HG03097 (cell line): ENCODE data around the gene PAPSS2.
"Not testable (repeated sequence)": the region's sequence is repeated elsewhere in the genome, so short reads cannot be mapped to it uniquely, and the experiment has no call there.

ENCODE experiments used
- ATAC-seq: cut with Tn5 transposase; IDR thresholded peaks from one replicate; pipeline ENCODE4 v1.9.1; 2021; ENCODE audit not compliant: unreplicated experiment, low FRiP score

The PAPSS2 gene

GRCh38 chr10:87659571-87660483 is at the start of gene PAPSS2:
PAPSS2 (plus strand) TSS chr10:87659878; CDS start chr10:87659982, 104 bp downstream.
- no peak for ATAC-seq

- ATAC-seq = not testable (repeated sequence)
These were observed 48.3 kb upstream of the PAPSS2 start for GRCh38 chr10:87611341-87611740.

GRCh38 chr10:87612115-87612514 is 47.6 kb upstream of the PAPSS2 start:
- ATAC-seq = no peak

- no peak for ATAC-seq
These were observed 45.9 kb upstream of the PAPSS2 start for GRCh38 chr10:87613751-87614150.

- no peak for ATAC-seq
These were observed 43.8 kb upstream of the PAPSS2 start for GRCh38 chr10:87615856-87616255.

GRCh38 chr10:87617503-87617902 is 42.2 kb upstream of the PAPSS2 start:
- no peak for ATAC-seq

GRCh38 chr10:87618566-87619423 is 40.9 kb upstream of the PAPSS2 start:
- ATAC-seq = no peak

GRCh38 chr10:87619705-87620104 is 40.0 kb upstream of the PAPSS2 start:
- ATAC-seq = no peak

GRCh38 chr10:87621440-87621839 is 38.2 kb upstream of the PAPSS2 start:
- ATAC-seq = not testable (repeated sequence)

GRCh38 chr10:87622314-87623004 is 37.2 kb upstream of the PAPSS2 start:
- ATAC-seq = no peak

- ATAC-seq = no peak
These were observed 36.5 kb upstream of the PAPSS2 start for GRCh38 chr10:87623191-87623590.

GRCh38 chr10:87625661-87626060 is 34.0 kb upstream of the PAPSS2 start:
- no peak for ATAC-seq

- ATAC-seq = no peak
These were observed 33.2 kb upstream of the PAPSS2 start for GRCh38 chr10:87626422-87626892.

- ATAC-seq = no peak
These were observed 29.5 kb upstream of the PAPSS2 start for GRCh38 chr10:87630171-87630570.

GRCh38 chr10:87632454-87632853 is 27.2 kb upstream of the PAPSS2 start:
- no peak for ATAC-seq

- ATAC-seq = no peak
These were observed 25.4 kb upstream of the PAPSS2 start for GRCh38 chr10:87634311-87634710.

- ATAC-seq = peak; percentile 59
These were observed 24.0 kb upstream of the PAPSS2 start for GRCh38 chr10:87635498-87636312.

GRCh38 chr10:87636313-87636915 is 23.3 kb upstream of the PAPSS2 start:
- no peak for ATAC-seq

GRCh38 chr10:87639493-87639892 is 20.2 kb upstream of the PAPSS2 start:
- no peak for ATAC-seq
